Body of pancreas (tissue), 4 donors: ENCODE results near the gene CRELD2. TPM values are rescaled to one million over a fixed set of nuclear protein-coding genes. Genes with fewer than 3 reads are reported as not detected.
A peak's percentile ranks its signal among the peaks of the same experiment; 100 is the strongest.

Experiments used
- ATAC-seq: fragments of 150-250 bp; one replicate; pipeline ENCODE4 v1.9.1; 2016
- DNase-seq, 4 donors: peaks; one replicate each; pipeline ENCODE4 v3.0.0-alpha.2; 2019
- H3K27ac ChIP-seq, 4 donors: fragments of 200-600 bp; sonication (generic); 1 replicate in 3 of 4; 2 replicates in 1 of 4; pipeline versions ENCODE4 v1.5.1 to v1.6.1; 2016 to 2019; ENCODE audit warnings: mild to moderate bottlenecking in 1 of 4, mixed read lengths in 1 of 4, moderate library complexity in 1 of 4
- H3K27me3 ChIP-seq, 2 donors: fragments of 200-600 bp; sonication (generic); one replicate each; pipeline ENCODE4 v1.6.0; 2016; ENCODE audit warnings: mild to moderate bottlenecking in 1 of 2
- H3K36me3 ChIP-seq, 2 donors: fragments of 200-600 bp; sonication (generic); replicated peaks in 1 of 2; 2 replicates each; pipeline ENCODE4 v1.5.1; 2016; ENCODE audit warnings: low read depth in 2 of 2; ENCODE audit not compliant: insufficient read depth in 1 of 2
- H3K4me1 ChIP-seq: fragments of 200-600 bp; sonication (generic); one replicate; pipeline ENCODE4 v1.6.0; 2016
- H3K4me3 ChIP-seq, 2 donors: fragments of 200-600 bp; sonication (generic); 1 replicate in 1 of 2; 2 replicates in 1 of 2; pipeline ENCODE4 v1.5.1; 2016 to 2019
- H3K9me3 ChIP-seq, 3 donors: fragments of 200-600 bp; sonication (generic); 1 replicate in 2 of 3; 2 replicates in 1 of 3; pipeline ENCODE4 v1.5.1; 2016
- POLR2A ChIP-seq, 3 donors: fragments of 450-650 bp; IDR thresholded peaks; one replicate each; pipeline ENCODE4 v1.6.1; 2016; ENCODE audit warnings: antibody characterized with exemption in 3 of 3, mild to moderate bottlenecking in 2 of 3
- WGBS, 2 donors: methylation state at CpG; one replicate each; pipeline ENCODE4 v1.1.5; 2017; 5-methylcytosine and 5-hydroxymethylcytosine counted together
- intact Hi-C: fragments of 100-400 bp; cut with DNase I; formaldehyde crosslinking; loops from one replicate; pipeline ENCODE4 v1.15.1; 2023
- total RNA-seq, 2 donors: library from RNA; depleted of rRNA; stranded (reverse); fragments of >200 nt; gene quantifications; one replicate each; pipeline ENCODE4 v1.1.0, GENCODE V29; 2016
- TF ChIP-seq, protein P1 (sequence below), 7 experiments: fragments of 450-650 bp in 4 of 7; fragments of 200-600 bp in 3 of 7; sonication (generic) in 3 of 7; IDR thresholded peaks; one replicate each; pipeline ENCODE4 v1.5.1; 2016 to 2019; ENCODE audit warnings: antibody characterized with exemption in 7 of 7

Gene CRELD2
- total RNA-seq, 2 donors from 2014 or later, result 73.9 to 201 TPM

DNA sequence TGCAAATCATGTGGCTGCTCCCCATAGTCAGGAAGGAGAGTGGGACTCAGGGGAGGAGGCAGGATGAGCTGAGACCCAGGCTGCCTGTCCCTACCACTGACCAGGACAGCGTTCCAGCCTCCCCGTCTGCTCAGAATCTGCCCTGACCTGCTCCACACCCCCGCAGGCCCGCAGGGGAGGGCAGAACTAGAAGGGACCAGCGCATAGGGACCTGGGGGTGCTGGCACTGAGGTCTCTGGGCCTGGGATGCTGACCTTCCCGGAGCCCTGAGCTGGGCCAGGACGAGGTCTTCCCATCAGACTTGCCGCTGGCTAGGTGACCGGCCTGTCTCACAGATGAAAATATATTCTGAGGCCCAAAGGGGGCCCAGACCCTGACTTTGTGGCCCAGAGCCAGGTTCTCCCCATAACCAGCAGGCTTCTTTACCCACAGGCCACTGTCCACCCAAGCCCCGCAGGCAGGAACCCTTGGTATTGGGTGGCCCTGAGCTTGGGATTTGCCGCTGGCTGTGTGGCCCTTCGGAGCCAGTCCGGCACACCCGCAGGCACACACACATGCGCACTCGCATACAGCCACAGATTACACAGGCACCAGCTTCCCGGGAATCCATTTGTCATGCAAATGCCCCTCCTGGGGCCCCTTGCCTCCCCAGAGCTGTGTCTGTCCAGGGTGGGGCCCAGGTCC lies 28.3 kb downstream of the CRELD2 start:
- no peaks in the 10 kb centered on the region for H3K36me3 ChIP-seq
- ATAC-seq, result no peak
- WGBS, 2 donors, result 67 to 85% methylated on average over 4 to 16 of the region's 17 CpGs
- no peak overlapping the region for H3K4me3 ChIP-seq
- TF ChIP-seq POLR2A (IDR thresholded peaks at IDR 0.05), result no peak
- TF ChIP-seq, protein P1, sequence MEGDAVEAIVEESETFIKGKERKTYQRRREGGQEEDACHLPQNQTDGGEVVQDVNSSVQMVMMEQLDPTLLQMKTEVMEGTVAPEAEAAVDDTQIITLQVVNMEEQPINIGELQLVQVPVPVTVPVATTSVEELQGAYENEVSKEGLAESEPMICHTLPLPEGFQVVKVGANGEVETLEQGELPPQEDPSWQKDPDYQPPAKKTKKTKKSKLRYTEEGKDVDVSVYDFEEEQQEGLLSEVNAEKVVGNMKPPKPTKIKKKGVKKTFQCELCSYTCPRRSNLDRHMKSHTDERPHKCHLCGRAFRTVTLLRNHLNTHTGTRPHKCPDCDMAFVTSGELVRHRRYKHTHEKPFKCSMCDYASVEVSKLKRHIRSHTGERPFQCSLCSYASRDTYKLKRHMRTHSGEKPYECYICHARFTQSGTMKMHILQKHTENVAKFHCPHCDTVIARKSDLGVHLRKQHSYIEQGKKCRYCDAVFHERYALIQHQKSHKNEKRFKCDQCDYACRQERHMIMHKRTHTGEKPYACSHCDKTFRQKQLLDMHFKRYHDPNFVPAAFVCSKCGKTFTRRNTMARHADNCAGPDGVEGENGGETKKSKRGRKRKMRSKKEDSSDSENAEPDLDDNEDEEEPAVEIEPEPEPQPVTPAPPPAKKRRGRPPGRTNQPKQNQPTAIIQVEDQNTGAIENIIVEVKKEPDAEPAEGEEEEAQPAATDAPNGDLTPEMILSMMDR (IDR thresholded peaks at IDR 0.05), result no peak
- H3K4me1 ChIP-seq, result peaks cover 62% of the 10 kb centered on the region
- H3K9me3 ChIP-seq, result no peaks in the 10 kb centered on the region
- peak in 1 of 4 donors; percentile 37 for DNase-seq
- H3K27me3 ChIP-seq, result no peaks in the 10 kb centered on the region
- peak overlapping the region; percentile 15 to 100 (median 99) for H3K27ac ChIP-seq
- intact Hi-C loops, result no loop called here

GRCh38 chr22:49947296-49947622 lies 28.8 kb downstream of the CRELD2 start:
- no peak for TF ChIP-seq POLR2A (IDR thresholded peaks at IDR 0.05)
- TF ChIP-seq, protein P1 (IDR thresholded peaks at IDR 0.05), result no peak
- peak overlapping the region; percentile 99 to 100 (median 100) for H3K27ac ChIP-seq
- H3K27me3 ChIP-seq, result no peaks in the 10 kb centered on the region
- peak overlapping the region in 1 of 2 donors; percentile 17 for H3K4me3 ChIP-seq
- no peaks in the 10 kb centered on the region for H3K9me3 ChIP-seq
- WGBS, 2 donors, result 72% methylated on average over 6 of the region's 6 CpGs; no CpG with 5 or more reads in 1 of the 2 donors
- intact Hi-C loops, result no loop called here
- no peaks in the 10 kb centered on the region for H3K36me3 ChIP-seq
- ATAC-seq (no peak), DNase-seq (no peak)
- peaks cover 67% of the 10 kb centered on the region for H3K4me1 ChIP-seq

DNA sequence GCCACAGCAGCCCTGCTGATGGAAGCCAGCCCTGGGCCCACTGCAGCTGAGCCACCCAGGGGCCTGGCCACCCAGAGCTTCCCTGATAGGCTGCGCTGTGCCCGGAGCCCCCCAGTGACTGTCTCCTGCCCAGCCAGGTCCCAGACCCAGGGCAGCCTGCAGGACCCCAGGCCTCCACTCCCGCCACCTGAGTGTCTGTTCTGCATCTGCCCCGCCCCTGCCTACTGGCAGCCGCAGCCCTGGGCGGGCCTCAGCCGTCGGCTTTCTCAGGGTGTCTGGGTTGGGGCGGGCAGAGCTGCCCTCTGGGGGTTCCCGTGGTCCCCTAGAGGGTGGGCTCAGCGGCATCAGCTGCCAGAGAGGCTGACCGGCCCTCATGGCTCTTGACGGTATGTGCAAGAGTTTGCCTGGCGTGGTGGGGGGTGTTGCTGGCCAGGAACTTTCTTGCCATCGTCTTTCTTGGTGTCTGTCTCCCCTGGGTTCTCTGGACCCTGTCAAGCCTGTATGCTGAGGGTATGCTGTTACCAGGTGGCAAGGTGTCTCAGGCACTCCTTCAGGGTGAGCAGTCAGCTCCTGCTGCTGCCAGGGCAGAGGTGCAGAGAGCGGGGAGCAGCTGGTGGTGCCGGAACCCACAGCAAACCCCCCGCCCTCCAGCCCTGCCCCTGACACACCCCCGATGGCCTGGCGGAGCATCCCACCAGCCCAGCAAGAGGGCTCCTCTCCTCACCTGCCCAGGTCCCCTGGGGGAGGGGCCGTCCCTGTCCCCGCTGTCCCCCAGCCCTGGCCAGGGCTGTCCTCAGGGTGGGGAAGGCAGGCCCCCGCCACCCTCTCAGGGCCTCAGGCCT lies 29.9 kb downstream of the CRELD2 start:
- no peak for ATAC-seq
- Histone ChIP-seq H3K9me3 (no peaks in the 10 kb centered on the region), H3K36me3 (no peaks in the 10 kb centered on the region), H3K27ac (peak overlapping the region; percentile 99 to 100 (median 100)), H3K4me3 (peak overlapping the region in 1 of 2 donors; percentile 17), H3K4me1 (peaks cover 78% of the 10 kb centered on the region), H3K27me3 (no peaks in the 10 kb centered on the region)
- TF ChIP-seq, protein P1 (IDR thresholded peaks at IDR 0.05), result no peak
- no peak for TF ChIP-seq POLR2A (IDR thresholded peaks at IDR 0.05)
- DNase-seq, result peak in 3 of 4 donors; percentile 68 to 77 (median 76)
- intact Hi-C loops, result no loop called here
- WGBS, 2 donors, result 25% methylated on average over 21 of the region's 23 CpGs; no CpG with 5 or more reads in 1 of the 2 donors

- Histone ChIP-seq H3K4me1 (peaks cover 87% of the 10 kb centered on the region), H3K9me3 (no peaks in the 10 kb centered on the region), H3K4me3 (no peak overlapping the region), H3K27ac (peak overlapping the region; percentile 99 to 100 (median 100)), H3K27me3 (no peaks in the 10 kb centered on the region), H3K36me3 (no peaks in the 10 kb centered on the region)
- ATAC-seq (peak; percentile 65), DNase-seq (peak; percentile 93 to 98 (median 96))
- intact Hi-C loops, result no loop called here
- WGBS, 2 donors, result 31 to 47% methylated on average over 18 to 42 of the region's 42 CpGs
- TF ChIP-seq POLR2A (IDR thresholded peaks at IDR 0.05), result peak; percentile 95 to 98 (median 97)
- TF ChIP-seq, protein P1 (IDR thresholded peaks at IDR 0.05), result peak in 4 of 7 experiments; percentile 29 to 42 (median 34)
These were observed 30.8 kb downstream of the CRELD2 start for GRCh38 chr22:49948958-49949913.
